ENCODE results near the gene TMEM255B. TPM values are rescaled to one million over a fixed set of nuclear protein-coding genes. Genes with fewer than 3 reads are reported as not detected.

Gene TMEM255B
- total RNA-seq, 1 donor from 2014 or later = 0.89 TPM

DNA sequence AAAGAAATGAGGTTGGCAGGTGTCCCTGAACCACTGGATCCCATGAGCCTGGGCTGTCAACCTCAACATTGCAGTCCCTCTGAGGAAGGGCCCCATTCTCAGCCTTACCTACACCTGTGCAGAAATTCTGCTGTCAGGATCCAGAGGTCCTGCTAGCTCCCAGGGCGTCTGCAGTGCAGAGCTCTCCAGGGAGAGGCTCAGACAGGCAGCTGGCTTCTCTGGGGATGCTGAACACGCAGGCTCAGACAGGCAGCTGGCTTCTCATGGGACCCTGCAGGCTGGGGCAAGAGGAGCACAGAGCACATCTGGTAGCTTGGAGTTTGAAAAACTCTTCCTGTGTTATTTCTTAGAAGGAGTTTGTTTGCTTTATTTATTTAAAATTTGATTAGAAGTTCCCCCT, 50.9 kb downstream of the TMEM255B start:
- Mint-ChIP-seq H3K9me3 (ENCODE audit: unreplicated experiment) (peaks cover 3% of the 10 kb centered on the region), H3K27ac (ENCODE audit: unreplicated experiment) (no peak overlapping the region), H3K36me3 (ENCODE audit: unreplicated experiment) (no peaks in the 10 kb centered on the region), H3K27me3 (ENCODE audit: unreplicated experiment) (peaks cover 2% of the 10 kb centered on the region), H3K4me3 (ENCODE audit: unreplicated experiment) (no peak overlapping the region), H3K4me1 (ENCODE audit: unreplicated experiment) (peaks cover 10% of the 10 kb centered on the region)
- TF ChIP-seq, protein P1, sequence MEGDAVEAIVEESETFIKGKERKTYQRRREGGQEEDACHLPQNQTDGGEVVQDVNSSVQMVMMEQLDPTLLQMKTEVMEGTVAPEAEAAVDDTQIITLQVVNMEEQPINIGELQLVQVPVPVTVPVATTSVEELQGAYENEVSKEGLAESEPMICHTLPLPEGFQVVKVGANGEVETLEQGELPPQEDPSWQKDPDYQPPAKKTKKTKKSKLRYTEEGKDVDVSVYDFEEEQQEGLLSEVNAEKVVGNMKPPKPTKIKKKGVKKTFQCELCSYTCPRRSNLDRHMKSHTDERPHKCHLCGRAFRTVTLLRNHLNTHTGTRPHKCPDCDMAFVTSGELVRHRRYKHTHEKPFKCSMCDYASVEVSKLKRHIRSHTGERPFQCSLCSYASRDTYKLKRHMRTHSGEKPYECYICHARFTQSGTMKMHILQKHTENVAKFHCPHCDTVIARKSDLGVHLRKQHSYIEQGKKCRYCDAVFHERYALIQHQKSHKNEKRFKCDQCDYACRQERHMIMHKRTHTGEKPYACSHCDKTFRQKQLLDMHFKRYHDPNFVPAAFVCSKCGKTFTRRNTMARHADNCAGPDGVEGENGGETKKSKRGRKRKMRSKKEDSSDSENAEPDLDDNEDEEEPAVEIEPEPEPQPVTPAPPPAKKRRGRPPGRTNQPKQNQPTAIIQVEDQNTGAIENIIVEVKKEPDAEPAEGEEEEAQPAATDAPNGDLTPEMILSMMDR (IDR thresholded peaks at IDR 0.05) = no peak
- no peak for DNase-seq (ENCODE audit: extremely low spot score, unreplicated experiment)

DNA sequence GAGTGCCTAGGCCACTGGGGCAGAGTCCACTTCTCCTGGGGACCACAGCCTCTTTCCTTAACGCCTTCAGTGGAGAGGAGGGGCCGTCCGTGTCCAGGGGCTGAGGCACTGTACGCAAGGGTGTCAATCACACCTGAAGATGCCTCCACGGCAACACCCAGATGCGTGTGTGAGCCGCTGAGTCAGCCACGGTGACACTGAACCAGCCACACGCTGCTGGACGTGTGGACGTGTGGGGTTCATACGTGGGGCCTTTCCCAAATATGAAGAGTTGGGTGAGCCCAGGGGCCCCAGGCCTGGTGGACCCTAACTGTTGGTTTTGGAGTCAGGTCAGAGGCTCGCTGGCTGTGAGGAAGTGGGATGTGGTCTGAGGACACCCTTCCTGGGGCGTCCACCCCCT, 51.6 kb downstream of the TMEM255B start:
- Mint-ChIP-seq H3K4me1 (ENCODE audit: unreplicated experiment) (peaks cover 12% of the 10 kb centered on the region), H3K36me3 (ENCODE audit: unreplicated experiment) (no peaks in the 10 kb centered on the region), H3K9me3 (ENCODE audit: unreplicated experiment) (peaks cover 3% of the 10 kb centered on the region), H3K27me3 (ENCODE audit: unreplicated experiment) (peaks cover 2% of the 10 kb centered on the region), H3K4me3 (ENCODE audit: unreplicated experiment) (no peak overlapping the region), H3K27ac (ENCODE audit: unreplicated experiment) (no peak overlapping the region)
- TF ChIP-seq, protein P1 (IDR thresholded peaks at IDR 0.05) = no peak
- no peak for DNase-seq (ENCODE audit: extremely low spot score, unreplicated experiment)

DNA sequence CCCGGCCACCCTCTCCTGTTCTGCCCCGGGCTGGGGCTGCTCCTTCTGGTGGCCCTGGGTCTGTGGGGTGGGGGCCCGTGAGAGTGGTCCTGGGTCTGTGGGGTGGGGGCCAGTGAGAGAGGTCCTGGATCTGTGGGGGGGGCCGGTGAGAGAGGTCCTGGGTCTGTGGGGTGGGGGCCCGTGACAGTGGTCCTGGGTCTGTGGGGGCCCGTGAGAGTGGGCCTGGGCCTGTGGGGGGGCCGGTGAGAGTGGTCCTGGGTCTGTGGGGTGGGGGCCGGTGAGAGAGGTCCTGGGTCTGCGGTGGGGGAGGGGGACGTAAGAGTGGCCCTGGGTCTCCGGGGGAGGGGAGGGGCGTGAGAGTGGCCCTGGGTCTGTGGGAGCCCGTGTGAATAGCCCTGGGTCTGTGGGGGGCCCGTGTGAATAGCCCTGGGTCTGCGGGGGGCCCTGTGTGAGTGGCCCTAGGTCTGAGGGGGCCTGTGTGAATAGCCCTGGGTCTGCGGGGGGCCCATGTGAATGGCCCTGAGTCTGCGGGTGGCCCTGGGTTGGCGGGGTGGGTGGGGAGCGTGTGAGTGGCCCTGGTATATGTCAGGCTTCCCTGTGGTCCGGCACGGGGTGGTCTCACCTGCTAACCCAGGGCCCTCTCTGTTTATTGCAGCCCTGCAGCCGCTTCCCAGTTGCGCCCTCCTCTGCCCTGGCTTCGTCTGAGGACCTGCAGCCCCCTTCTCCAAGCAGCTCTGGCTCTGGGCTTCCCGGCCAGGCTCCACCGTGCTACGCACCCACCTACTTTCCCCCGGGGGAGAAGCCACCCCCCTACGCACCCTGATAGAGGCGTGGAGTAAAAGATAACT, 52.3 kb downstream of the TMEM255B start:
- peaks cover 2% of the 10 kb centered on the region for H3K27me3 Mint-ChIP-seq (ENCODE audit: unreplicated experiment)
- H3K4me3 Mint-ChIP-seq (ENCODE audit: unreplicated experiment) = no peak overlapping the region

DNA sequence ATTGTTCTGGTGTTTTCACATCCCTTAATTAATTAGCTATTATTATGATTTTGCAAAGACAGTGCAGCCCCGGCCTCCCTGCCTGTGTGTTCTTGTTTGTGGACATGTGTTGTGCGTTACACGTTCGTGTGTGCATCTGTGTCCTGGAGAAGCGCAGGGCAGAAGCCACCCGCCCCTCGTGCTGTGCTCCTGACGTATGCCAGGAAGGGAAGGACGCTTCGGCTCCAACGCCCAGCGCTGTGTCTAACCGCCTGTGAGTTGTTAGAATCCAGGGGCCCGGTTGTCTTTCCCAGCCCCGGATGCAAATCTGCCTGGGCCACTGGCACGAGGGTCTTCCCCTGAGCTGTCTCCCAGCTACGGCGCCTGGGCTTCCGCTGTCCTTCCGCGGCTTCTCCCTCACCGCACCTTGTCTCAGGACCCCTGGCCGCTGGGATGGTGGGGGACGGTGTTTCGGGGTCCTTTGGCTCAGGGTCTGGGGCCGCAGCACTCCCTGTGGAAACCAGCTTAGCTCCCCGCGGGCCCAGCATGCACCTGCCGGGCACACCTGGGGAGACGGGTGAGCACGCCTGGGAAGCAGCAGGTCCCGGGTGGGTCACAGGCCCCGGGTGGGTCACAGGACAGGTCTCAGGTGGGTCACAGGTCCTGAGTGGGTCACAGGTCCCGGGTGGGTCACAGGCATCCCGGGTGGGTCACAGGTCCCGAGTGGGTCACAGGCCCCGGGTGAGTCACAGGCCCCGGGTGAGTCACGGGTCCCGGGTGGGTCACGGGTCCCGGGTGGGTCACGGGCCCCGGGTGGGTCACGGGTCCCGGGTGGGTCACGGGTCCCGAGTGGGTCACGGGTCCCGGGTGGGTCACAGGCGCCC, 53.4 kb downstream of the TMEM255B start:
- Mint-ChIP-seq H3K4me3 (ENCODE audit: unreplicated experiment) (no peak overlapping the region), H3K36me3 (ENCODE audit: unreplicated experiment) (no peaks in the 10 kb centered on the region), H3K27ac (ENCODE audit: unreplicated experiment) (no peak overlapping the region), H3K9me3 (ENCODE audit: unreplicated experiment) (peaks cover 3% of the 10 kb centered on the region), H3K4me1 (ENCODE audit: unreplicated experiment) (peaks cover 20% of the 10 kb centered on the region), H3K27me3 (ENCODE audit: unreplicated experiment) (peaks cover 2% of the 10 kb centered on the region)
- TF ChIP-seq, protein P1 (IDR thresholded peaks at IDR 0.05) = no peak
- no peak for DNase-seq (ENCODE audit: extremely low spot score, unreplicated experiment)

More for the DNA sequence above, 52.3 kb downstream of the TMEM255B start:
- H3K36me3 Mint-ChIP-seq (ENCODE audit: unreplicated experiment) = no peaks in the 10 kb centered on the region
- H3K27ac Mint-ChIP-seq (ENCODE audit: unreplicated experiment) = no peak overlapping the region
- TF ChIP-seq, protein P1 (IDR thresholded peaks at IDR 0.05) = no peak
- H3K4me1 Mint-ChIP-seq (ENCODE audit: unreplicated experiment) = peaks cover 14% of the 10 kb centered on the region
- DNase-seq (ENCODE audit: extremely low spot score, unreplicated experiment) = no peak
- H3K9me3 Mint-ChIP-seq (ENCODE audit: unreplicated experiment) = peaks cover 3% of the 10 kb centered on the region
